ENCODE measurements around the gene NUTM1. TPM values are rescaled to one million over a fixed set of nuclear protein-coding genes. Genes with fewer than 3 reads are reported as not detected.

Gene NUTM1
- total and polyA plus RNA-seq, 3 donors from 2014 or later: 17.8 to 39.7 (median 23.4) TPM

DNA sequence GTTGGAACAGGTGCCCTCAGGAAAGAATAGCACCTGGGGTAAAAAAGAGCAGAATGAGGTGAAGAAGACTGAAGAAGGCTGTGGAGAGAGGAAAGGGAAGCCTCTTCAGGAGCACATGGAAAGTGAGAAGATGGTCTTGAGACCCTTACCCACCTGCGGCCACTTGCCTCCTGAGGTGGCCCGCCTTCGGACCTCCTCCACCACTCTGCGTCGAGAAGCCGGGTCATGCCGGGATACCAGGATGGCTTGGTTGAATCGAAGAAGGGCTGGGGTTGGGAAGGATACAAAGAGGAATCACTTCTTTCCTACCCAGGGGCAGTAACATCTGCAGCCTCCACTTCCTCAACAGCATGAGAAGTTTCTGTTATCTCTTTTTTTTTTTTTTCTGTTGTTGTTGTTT is 20.9 kb downstream of the NUTM1 start:
- TF ChIP-seq, protein P1, sequence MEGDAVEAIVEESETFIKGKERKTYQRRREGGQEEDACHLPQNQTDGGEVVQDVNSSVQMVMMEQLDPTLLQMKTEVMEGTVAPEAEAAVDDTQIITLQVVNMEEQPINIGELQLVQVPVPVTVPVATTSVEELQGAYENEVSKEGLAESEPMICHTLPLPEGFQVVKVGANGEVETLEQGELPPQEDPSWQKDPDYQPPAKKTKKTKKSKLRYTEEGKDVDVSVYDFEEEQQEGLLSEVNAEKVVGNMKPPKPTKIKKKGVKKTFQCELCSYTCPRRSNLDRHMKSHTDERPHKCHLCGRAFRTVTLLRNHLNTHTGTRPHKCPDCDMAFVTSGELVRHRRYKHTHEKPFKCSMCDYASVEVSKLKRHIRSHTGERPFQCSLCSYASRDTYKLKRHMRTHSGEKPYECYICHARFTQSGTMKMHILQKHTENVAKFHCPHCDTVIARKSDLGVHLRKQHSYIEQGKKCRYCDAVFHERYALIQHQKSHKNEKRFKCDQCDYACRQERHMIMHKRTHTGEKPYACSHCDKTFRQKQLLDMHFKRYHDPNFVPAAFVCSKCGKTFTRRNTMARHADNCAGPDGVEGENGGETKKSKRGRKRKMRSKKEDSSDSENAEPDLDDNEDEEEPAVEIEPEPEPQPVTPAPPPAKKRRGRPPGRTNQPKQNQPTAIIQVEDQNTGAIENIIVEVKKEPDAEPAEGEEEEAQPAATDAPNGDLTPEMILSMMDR (IDR thresholded peaks at IDR 0.05): no peak
- no peak for TF ChIP-seq POLR2A (IDR thresholded peaks at IDR 0.05)

DNA sequence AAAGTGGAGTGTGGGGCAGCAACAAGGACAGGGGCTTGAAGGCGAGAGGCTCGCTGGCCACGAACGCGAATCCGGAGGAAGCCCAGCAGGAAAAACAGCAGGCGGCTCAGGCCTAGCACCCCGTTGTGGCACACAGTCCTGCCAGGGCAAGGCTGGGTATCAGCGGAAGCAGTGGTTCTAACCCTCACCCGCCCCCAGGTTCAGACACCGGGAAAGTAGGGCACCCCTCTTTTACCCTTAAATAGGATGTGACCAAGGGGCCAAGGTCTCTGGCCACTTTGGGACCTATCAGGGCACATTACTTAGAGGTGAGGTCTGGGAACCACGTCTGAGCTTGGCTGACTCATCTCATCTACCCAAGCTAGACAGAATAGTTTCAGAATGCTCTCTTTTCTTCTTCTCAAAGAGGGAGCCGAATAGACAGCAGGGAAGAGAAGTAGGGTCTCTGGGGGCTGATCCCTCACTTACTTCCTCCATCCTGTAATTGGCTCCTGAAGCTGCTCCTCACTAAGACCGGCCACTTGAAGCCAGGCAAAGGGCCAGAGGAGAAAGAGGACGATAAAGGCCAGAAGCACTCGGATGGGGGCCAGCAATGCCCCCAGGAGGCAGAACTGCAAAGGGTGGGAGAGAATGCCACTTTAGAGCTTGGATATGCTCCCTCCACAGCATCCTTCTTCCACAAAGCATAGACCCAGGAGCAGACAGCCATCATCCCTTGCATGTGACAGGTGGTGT is 22.1 kb downstream of the NUTM1 start:
- Histone ChIP-seq H3K36me3 (ENCODE audit: low read depth, missing control alignments) (no peaks in the 10 kb centered on the region), H3K4me3 (no peak overlapping the region), H3K27ac (no peak overlapping the region), H3K9me3 (no peaks in the 10 kb centered on the region), H3K4me1 (peaks cover 9% of the 10 kb centered on the region), H3K27me3 (no peaks in the 10 kb centered on the region)
- WGBS, 2 donors: 69 to 81% methylated on average over 16 of the region's 16 CpGs
- no peak for DNase-seq
- intact Hi-C loops (cut with DNase I; ENCODE audit: low total_unique reads): loop anchor here (10.0 kb wide), 1 partner anchor 140 kb away; the partner anchor contains the start of gene EMC4
- no peak for TF ChIP-seq POLR2A (IDR thresholded peaks at IDR 0.05)
- TF ChIP-seq, protein P1 (IDR thresholded peaks at IDR 0.05): no peak

More for the DNA sequence above, 20.9 kb downstream of the NUTM1 start:
- 88 to 95% methylated on average over 8 of the region's 8 CpGs for WGBS, 2 donors
- no peaks in the 10 kb centered on the region for H3K9me3 ChIP-seq
- intact Hi-C loops (cut with DNase I; ENCODE audit: low total_unique reads): loop anchor here (10.0 kb wide), 1 partner anchor 139 kb away; the partner anchor contains the start of gene EMC4
- H3K36me3 ChIP-seq (ENCODE audit: low read depth, missing control alignments): no peaks in the 10 kb centered on the region
- peaks cover 9% of the 10 kb centered on the region for H3K4me1 ChIP-seq
- H3K27me3 ChIP-seq: no peaks in the 10 kb centered on the region
- no peak for DNase-seq
- no peak overlapping the region for H3K4me3 ChIP-seq
- H3K27ac ChIP-seq: no peak overlapping the region

DNA sequence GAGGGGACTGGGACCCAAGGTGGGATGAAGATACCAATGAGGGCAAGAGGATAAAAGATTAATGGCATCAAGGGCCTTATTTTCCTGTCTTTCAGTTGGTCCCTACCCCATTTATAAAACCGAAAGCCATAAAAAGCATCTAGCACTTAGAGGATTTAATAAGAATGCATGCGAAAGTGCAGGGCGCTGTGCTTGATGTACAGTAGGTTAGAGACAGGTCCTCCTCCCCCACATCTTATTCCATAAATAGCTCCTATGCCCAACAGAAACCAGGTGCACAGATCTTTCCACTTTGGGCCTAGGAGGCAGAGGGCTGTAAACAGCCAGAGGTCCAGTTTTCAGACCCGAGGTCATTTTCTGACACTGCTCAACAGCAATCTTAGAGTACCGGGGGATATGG is 22.7 kb downstream of the NUTM1 start:
- H3K36me3 ChIP-seq (ENCODE audit: low read depth, missing control alignments): no peaks in the 10 kb centered on the region
- H3K4me3 ChIP-seq: peak overlapping the region; percentile 80 to 97
- no peaks in the 10 kb centered on the region for H3K9me3 ChIP-seq
- no peaks in the 10 kb centered on the region for H3K27me3 ChIP-seq
- intact Hi-C loops (cut with DNase I; ENCODE audit: low total_unique reads): loop anchor here (10.0 kb wide), 1 partner anchor 141 kb away; the partner anchor contains the start of gene EMC4
- H3K4me1 ChIP-seq: peaks cover 9% of the 10 kb centered on the region
- DNase-seq: no peak
- WGBS, 2 donors: 29 to 30% methylated on average over 5 of the region's 5 CpGs
- no peak for TF ChIP-seq POLR2A (IDR thresholded peaks at IDR 0.05)
- TF ChIP-seq, protein P1 (IDR thresholded peaks at IDR 0.05): no peak
- H3K27ac ChIP-seq: no peak overlapping the region

DNA sequence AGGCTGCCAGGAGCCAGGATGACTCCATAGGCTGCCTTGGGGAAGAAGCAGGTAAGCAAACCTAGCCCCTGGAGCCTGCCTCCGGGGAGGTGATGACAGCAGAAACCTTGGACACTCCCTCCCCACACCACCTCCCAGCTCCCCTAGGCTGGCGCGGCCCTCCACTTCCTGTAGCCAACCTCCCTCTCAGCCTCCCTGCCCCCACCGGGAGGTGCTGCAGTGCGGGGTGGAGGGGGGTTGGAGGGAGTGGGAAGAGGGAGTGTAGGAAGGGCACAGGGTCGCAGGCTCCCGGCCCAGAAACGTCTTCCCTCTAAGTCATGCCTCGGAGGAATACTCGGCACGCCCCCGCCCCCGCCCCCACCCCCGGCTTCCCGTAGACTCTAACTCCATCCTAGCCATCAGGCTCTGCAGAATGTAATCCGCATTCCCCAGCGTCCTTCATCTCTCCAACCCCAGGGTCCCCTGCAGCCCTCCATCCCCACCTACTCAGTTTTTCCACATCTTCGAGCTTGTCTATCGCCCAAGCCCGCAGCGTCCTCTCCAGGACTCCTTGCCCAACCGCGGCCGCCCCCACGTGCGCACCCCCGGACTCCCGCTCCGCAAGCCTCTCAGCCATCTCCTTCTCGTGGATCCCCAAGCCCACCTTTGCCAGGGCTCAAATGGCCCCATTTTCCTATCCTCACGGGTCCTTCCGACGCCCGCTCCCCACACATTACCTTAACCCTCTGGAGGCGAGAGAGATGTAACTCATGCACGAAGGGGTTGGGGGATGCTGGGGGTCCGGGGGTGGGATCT is 23.4 kb downstream of the NUTM1 start:
- intact Hi-C loops (cut with DNase I; ENCODE audit: low total_unique reads): loop anchor here (10.0 kb wide), 1 partner anchor 142 kb away; the partner anchor contains the start of gene EMC4
- WGBS, 2 donors: 0 to 1% methylated on average over 22 to 37 of the region's 37 CpGs
- Histone ChIP-seq H3K36me3 (ENCODE audit: low read depth, missing control alignments) (no peaks in the 10 kb centered on the region), H3K9me3 (no peaks in the 10 kb centered on the region), H3K27me3 (no peaks in the 10 kb centered on the region), H3K27ac (no peak overlapping the region), H3K4me1 (peaks cover 9% of the 10 kb centered on the region), H3K4me3 (peak overlapping the region; percentile 80 to 97)
- peak; percentile 54 for DNase-seq
- TF ChIP-seq, protein P1 (IDR thresholded peaks at IDR 0.05): no peak
- TF ChIP-seq POLR2A (IDR thresholded peaks at IDR 0.05): no peak

All from testis (tissue), 3 donors.